Peyer's patch (tissue), 4 donors: ENCODE data around the gene NKD1.

Source experiments
- CTCF ChIP-seq, 6 experiments: fragments of 450-650 bp in 4 of 6; fragments of 200-600 bp in 2 of 6; sonication (generic) in 1 of 6; IDR thresholded peaks; one replicate each; pipeline ENCODE4 v1.5.1; 2017 to 2019; ENCODE audit warnings: antibody characterized with exemption in 6 of 6, mild to moderate bottlenecking in 3 of 6, moderate library complexity in 1 of 6
- POLR2A ChIP-seq, 2 donors: fragments of 450-650 bp; IDR thresholded peaks; one replicate each; pipeline ENCODE4 v1.5.1; 2017; ENCODE audit warnings: antibody characterized with exemption in 2 of 2, mild to moderate bottlenecking in 2 of 2, moderate library complexity in 2 of 2

- TF ChIP-seq CTCF (IDR thresholded peaks at IDR 0.05) (no peak), POLR2A (IDR thresholded peaks at IDR 0.05) (no peak)
These were observed 128.6 kb downstream of the NKD1 start for GRCh38 chr16:50676684-50677225.
